Measurements from ENCODE around the gene HEATR5A. TPM values are rescaled to one million over a fixed set of nuclear protein-coding genes. Genes with fewer than 3 reads are reported as not detected.

The HEATR5A gene
- polyA plus RNA-seq, 1 donor (not counting 4 experiments of a cell fraction or from before 2014, with no cell fraction given), result 16.7 TPM

DNA sequence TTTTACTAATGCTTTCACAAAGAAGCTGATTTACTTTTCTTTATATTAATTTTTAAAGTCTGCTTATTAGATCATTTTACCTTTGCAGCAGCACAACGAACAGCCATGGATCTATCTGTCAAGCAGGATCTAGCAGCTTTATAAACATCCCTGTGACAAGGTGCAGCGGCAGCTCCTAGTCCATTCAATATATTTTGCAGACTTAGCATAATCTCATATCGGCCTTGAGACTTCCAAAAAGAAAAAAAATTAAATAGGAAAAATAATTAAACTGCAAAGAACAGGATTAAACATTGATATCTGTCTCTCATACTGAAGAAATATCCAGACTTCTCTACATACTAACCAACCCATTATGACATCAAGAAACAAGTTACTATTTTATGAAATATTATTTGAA, 25.2 kb downstream of the HEATR5A start:
- no peak overlapping the region for H3K9ac ChIP-seq (ENCODE audit: control insufficient read depth, extremely low read depth, insufficient read depth, low read length)
- DNase-seq (ENCODE audit: low read depth, low spot score), result no peak
- H3K27ac ChIP-seq (ENCODE audit: control insufficient read depth, insufficient read depth, low read length), result no peak overlapping the region
- H3K36me3 ChIP-seq (ENCODE audit: control insufficient read depth in 2 of 2, extremely low read depth in 1 of 2, insufficient read depth in 2 of 2, low read length in 2 of 2), result peaks cover 0 to 3% of the 10 kb centered on the region in 2 experiments
- H2AFZ ChIP-seq (ENCODE audit: control insufficient read depth, low read length), result no peak overlapping the region
- no peaks in the 10 kb centered on the region for H3K9me1 ChIP-seq (ENCODE audit: control insufficient read depth, extremely low read depth, insufficient read depth, low read length)
- H3K79me2 ChIP-seq (ENCODE audit: control insufficient read depth, insufficient read depth, low read length), result no peaks in the 10 kb centered on the region
- H3K4me3 ChIP-seq (ENCODE audit: control insufficient read depth in 2 of 3, extremely low read depth in 1 of 3, insufficient read depth in 2 of 3, low read depth in 1 of 3, low read length in 3 of 3), result no peak overlapping the region
- TF ChIP-seq EZH2 (IDR thresholded peaks at IDR 0.05; ENCODE audit: low read length), result no peak
- TF ChIP-seq, protein P1, sequence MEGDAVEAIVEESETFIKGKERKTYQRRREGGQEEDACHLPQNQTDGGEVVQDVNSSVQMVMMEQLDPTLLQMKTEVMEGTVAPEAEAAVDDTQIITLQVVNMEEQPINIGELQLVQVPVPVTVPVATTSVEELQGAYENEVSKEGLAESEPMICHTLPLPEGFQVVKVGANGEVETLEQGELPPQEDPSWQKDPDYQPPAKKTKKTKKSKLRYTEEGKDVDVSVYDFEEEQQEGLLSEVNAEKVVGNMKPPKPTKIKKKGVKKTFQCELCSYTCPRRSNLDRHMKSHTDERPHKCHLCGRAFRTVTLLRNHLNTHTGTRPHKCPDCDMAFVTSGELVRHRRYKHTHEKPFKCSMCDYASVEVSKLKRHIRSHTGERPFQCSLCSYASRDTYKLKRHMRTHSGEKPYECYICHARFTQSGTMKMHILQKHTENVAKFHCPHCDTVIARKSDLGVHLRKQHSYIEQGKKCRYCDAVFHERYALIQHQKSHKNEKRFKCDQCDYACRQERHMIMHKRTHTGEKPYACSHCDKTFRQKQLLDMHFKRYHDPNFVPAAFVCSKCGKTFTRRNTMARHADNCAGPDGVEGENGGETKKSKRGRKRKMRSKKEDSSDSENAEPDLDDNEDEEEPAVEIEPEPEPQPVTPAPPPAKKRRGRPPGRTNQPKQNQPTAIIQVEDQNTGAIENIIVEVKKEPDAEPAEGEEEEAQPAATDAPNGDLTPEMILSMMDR (optimal IDR thresholded peaks at IDR 0.05 in 1 of 3, IDR thresholded peaks at IDR 0.05 in 1 of 3, conservative IDR thresholded peaks at IDR 0.05 in 1 of 3; ENCODE audit: extremely low read depth in 1 of 3, insufficient read depth in 2 of 3, low read length in 3 of 3), result no peak
- H3K4me1 ChIP-seq (ENCODE audit: control insufficient read depth, extremely low read depth, insufficient read depth, low read length), result peaks cover 6% of the 10 kb centered on the region
- no peaks in the 10 kb centered on the region for H4K20me1 ChIP-seq (ENCODE audit: control insufficient read depth, extremely low read depth, insufficient read depth, low read length)
- H3K9me3 ChIP-seq (ENCODE audit: control insufficient read depth, low read depth, low read length), result no peaks in the 10 kb centered on the region
- FAIRE-seq, result no peak
- dilution Hi-C loops (cut with MboI; ENCODE audit: extremely low pct_ligation_motif_present, low sequenced_read_pairs), result no loop called here
- H3K27me3 ChIP-seq (ENCODE audit: control insufficient read depth, extremely low read depth, insufficient read depth, low read length), result no peaks in the 10 kb centered on the region
- no peak overlapping the region for H3K4me2 ChIP-seq (ENCODE audit: control insufficient read depth, extremely low read depth, insufficient read depth, low read depth, low read length)

DNA sequence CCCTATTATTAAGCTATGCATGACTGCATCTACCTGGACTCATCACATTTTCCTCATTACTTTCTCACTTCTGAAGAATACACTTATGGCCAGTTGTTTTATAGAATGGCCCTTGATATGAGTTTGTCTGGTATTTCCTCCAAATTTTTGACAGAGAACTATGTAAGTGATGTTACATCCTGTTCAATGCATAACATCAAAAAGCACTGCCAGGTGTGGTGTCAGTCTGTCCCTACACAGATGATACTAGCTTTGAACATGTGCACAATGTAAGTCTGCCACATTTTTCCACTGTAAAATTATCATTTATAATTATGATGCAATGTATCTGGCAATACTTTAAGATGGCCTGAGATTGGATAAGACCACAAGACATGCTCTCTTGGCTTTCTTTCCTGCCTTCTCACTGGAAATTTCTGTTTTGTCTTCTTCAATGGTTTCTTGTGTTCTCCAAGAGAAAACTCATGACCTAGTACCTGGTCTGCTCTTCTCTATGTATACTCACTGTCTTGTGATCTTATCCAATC, 28.3 kb downstream of the HEATR5A start:
- H4K20me1 ChIP-seq (ENCODE audit: control insufficient read depth, extremely low read depth, insufficient read depth, low read length), result no peaks in the 10 kb centered on the region
- peaks cover 6% of the 10 kb centered on the region for H3K4me1 ChIP-seq (ENCODE audit: control insufficient read depth, extremely low read depth, insufficient read depth, low read length)
- no peaks in the 10 kb centered on the region for H3K9me1 ChIP-seq (ENCODE audit: control insufficient read depth, extremely low read depth, insufficient read depth, low read length)
- no peaks in the 10 kb centered on the region for H3K9me3 ChIP-seq (ENCODE audit: control insufficient read depth, low read depth, low read length)
- H3K4me2 ChIP-seq (ENCODE audit: control insufficient read depth, extremely low read depth, insufficient read depth, low read depth, low read length), result no peak overlapping the region
- peaks cover 0 to 3% of the 10 kb centered on the region in 2 experiments for H3K36me3 ChIP-seq (ENCODE audit: control insufficient read depth in 2 of 2, extremely low read depth in 1 of 2, insufficient read depth in 2 of 2, low read length in 2 of 2)
- no peak overlapping the region for H3K9ac ChIP-seq (ENCODE audit: control insufficient read depth, extremely low read depth, insufficient read depth, low read length)
- TF ChIP-seq, protein P1 (optimal IDR thresholded peaks at IDR 0.05 in 1 of 3, IDR thresholded peaks at IDR 0.05 in 1 of 3, conservative IDR thresholded peaks at IDR 0.05 in 1 of 3; ENCODE audit: extremely low read depth in 1 of 3, insufficient read depth in 2 of 3, low read length in 3 of 3), result no peak
- TF ChIP-seq EZH2 (IDR thresholded peaks at IDR 0.05; ENCODE audit: low read length), result no peak
- dilution Hi-C loops (cut with MboI; ENCODE audit: extremely low pct_ligation_motif_present, low sequenced_read_pairs), result no loop called here
- FAIRE-seq (no peak), DNase-seq (ENCODE audit: low read depth, low spot score) (no peak)
- H3K27ac ChIP-seq (ENCODE audit: control insufficient read depth, insufficient read depth, low read length), result no peak overlapping the region
- no peaks in the 10 kb centered on the region for H3K27me3 ChIP-seq (ENCODE audit: control insufficient read depth, extremely low read depth, insufficient read depth, low read length)
- H3K79me2 ChIP-seq (ENCODE audit: control insufficient read depth, insufficient read depth, low read length), result no peaks in the 10 kb centered on the region
- no peak overlapping the region for H2AFZ ChIP-seq (ENCODE audit: control insufficient read depth, low read length)
- H3K4me3 ChIP-seq (ENCODE audit: control insufficient read depth in 2 of 3, extremely low read depth in 1 of 3, insufficient read depth in 2 of 3, low read depth in 1 of 3, low read length in 3 of 3), result no peak overlapping the region

Data from keratinocyte (primary cell).